Measurements from ENCODE around the gene PRPF6. TPM values are rescaled to one million over a fixed set of nuclear protein-coding genes. Genes with fewer than 3 reads are reported as not detected.

The PRPF6 gene
- total and polyA plus RNA-seq, 2 of the 13 experiments (the other 11 are each of a cell fraction or from before 2014, with no cell fraction given), result 63.7 to 101 TPM

GRCh38 chr20:63940071-63940471 lies 40.9 kb upstream of the PRPF6 start:
- H3K4me1 ChIP-seq (ENCODE audit: insufficient read depth, low read length), result no peaks in the 10 kb centered on the region
- H3K27me3 ChIP-seq (ENCODE audit: control insufficient read depth in 1 of 2, insufficient read depth in 2 of 2, low read length in 2 of 2), result no peaks in the 10 kb centered on the region
- no peak overlapping the region for H3K27ac ChIP-seq (ENCODE audit: extremely low read length, insufficient read depth, low read length)
- H3K4me2 ChIP-seq (ENCODE audit: low read depth, low read length), result no peak overlapping the region
- FAIRE-seq (no peak), ATAC-seq (no peak), DNase-seq (ENCODE audit: low spot score) (no peak)
- in situ Hi-C loops (cut with HindIII; ENCODE audit: extremely low pct_ligation_motif_present, low pct_unique_long_range_greater_than_20kb) (no loop called here), intact Hi-C loops (cut with micrococcal nuclease; ENCODE audit: unreplicated experiment) (no loop called here)
- no peaks in the 10 kb centered on the region for H3K9me3 ChIP-seq (ENCODE audit: low read length)
- 98% methylated on average over 20 of the region's 23 CpGs for WGBS (ENCODE audit: low lambda C conversion rate)
- ChIA-PET POLR2A (interaction anchor here (0.9 kb wide), 1 partner anchor 16 kb away, joined by 4 read pairs; the partner anchor contains the start of gene UCKL1), CTCF (ENCODE audit: low intra/inter-chr PET ratio, low total read pairs) (no interaction called here)
- no peak overlapping the region for H2AFZ ChIP-seq (ENCODE audit: low read length)
- H4K20me1 ChIP-seq (ENCODE audit: insufficient read depth, low read length), result peaks cover 22% of the 10 kb centered on the region; the same call in 1 of the 2 replicates
- no peak overlapping the region for H3K9ac ChIP-seq (ENCODE audit: insufficient read depth, low read depth, low read length)
- BruUV-seq (replicated peaks), result TSS peak; percentile 48
- no peak overlapping the region for H3K4me3 ChIP-seq (replicated peaks in 1 of 3; ENCODE audit: insufficient read depth in 1 of 3, low read depth in 2 of 3, low read length in 3 of 3)
- no peaks in the 10 kb centered on the region for H3K79me2 ChIP-seq (ENCODE audit: insufficient read depth, low read length)
- H3K36me3 ChIP-seq (replicated peaks in 1 of 2; ENCODE audit: control insufficient read depth in 1 of 2, insufficient read depth in 2 of 2, low read length in 2 of 2), result peaks cover 48 to 76% of the 10 kb centered on the region in 2 experiments
- TF ChIP-seq SP1 (IDR thresholded peaks at IDR 0.05) (no peak), SP1 (CRISPR knock-in tag; IDR thresholded peaks at IDR 0.05) (0 out of 2 replicates have a peak, but pooled peaks have one; percentile 1), TCF12 (IDR thresholded peaks at IDR 0.05) (no peak), TCF12 (CRISPR knock-in tag; IDR thresholded peaks at IDR 0.05) (no peak), SOX5 (CRISPR knock-in tag; IDR thresholded peaks at IDR 0.05; ENCODE audit: borderline replicate concordance) (no peak), ZC3H13 (CRISPR knock-in tag; IDR thresholded peaks at IDR 0.05) (0 out of 2 replicates have a peak, but pooled peaks have one; percentile 19), DR1 (CRISPR knock-in tag; IDR thresholded peaks at IDR 0.05) (no peak), ZBTB33 (CRISPR knock-in tag; IDR thresholded peaks at IDR 0.05) (peak; percentile 79), ZNF12 (CRISPR knock-in tag; IDR thresholded peaks at IDR 0.05) (no peak), MTA1 (CRISPR knock-in tag; IDR thresholded peaks at IDR 0.05; ENCODE audit: borderline replicate concordance) (0 out of 2 replicates have a peak, but pooled peaks have one; percentile 15), ZSCAN30 (CRISPR knock-in tag; IDR thresholded peaks at IDR 0.05) (no peak), MAFF (IDR thresholded peaks at IDR 0.05; ENCODE audit: low read depth, low read length) (no peak), ATF7-NPFF (CRISPR knock-in tag; IDR thresholded peaks at IDR 0.05; ENCODE audit: low read depth) (no peak), ATF5 (CRISPR knock-in tag; IDR thresholded peaks at IDR 0.05; ENCODE audit: low read depth) (no peak), EZH2 (conservative IDR thresholded peaks at IDR 0.05; ENCODE audit: low read depth, low read length) (no peak), POLR2G (IDR thresholded peaks at IDR 0.05; ENCODE audit: low read depth, low read length) (no peak), POLR2A (IDR thresholded peaks at IDR 0.05; ENCODE audit: insufficient read depth in 1 of 2, low read depth in 2 of 2, low read length in 2 of 2) (peak in 1 of 2 experiments; percentile 54; a peak in 2 of 4 replicates), ZNF281 (CRISPR knock-in tag; IDR thresholded peaks at IDR 0.05; ENCODE audit: borderline replicate concordance) (no peak), HNRNPL (IDR thresholded peaks at IDR 0.05; ENCODE audit: low read depth, low read length) (0 out of 2 replicates have a peak, but pooled peaks have one; percentile 15)

All from HepG2 (cell line).